ENCODE measurements around the gene RFT1. TPM values are rescaled to one million over a fixed set of nuclear protein-coding genes. Genes with fewer than 3 reads are reported as not detected.

The RFT1 gene
- total and polyA plus RNA-seq, 2 donors (not counting 3 experiments of a cell fraction or from before 2014, with no cell fraction given) = 29.8 to 39.9 TPM

DNA sequence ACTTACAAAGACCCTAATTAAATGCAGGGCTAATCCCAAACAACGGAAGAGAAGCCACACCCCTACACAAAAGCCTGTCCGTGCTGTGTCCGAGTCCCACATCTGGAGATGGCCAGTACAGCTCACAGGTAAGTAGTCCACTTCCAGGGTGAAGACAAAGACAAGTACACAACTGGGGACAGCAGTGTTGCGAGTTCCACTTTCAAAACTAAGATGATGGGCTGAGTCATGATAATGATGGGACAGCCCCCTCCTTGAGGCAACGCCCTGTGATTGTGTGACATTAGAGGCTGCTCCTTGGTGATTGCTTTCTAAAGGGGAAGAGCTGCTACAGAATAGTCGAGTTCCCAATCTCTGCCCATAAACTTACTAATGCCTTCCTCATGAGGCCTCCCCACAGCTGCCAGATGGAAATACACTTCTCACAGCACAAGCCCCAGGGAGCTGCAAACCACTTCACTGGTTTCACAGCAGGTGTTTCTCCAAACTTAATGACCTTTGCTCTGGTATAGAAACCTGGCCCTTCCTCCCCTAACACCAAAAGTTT is 27.6 kb downstream of the RFT1 start:
- Histone ChIP-seq H3K27me3 (ENCODE audit: control insufficient read depth in 2 of 2, insufficient read depth in 2 of 2, low read length in 2 of 2) (no peaks in the 10 kb centered on the region), H2AFZ (ENCODE audit: low read depth, low read length) (no peak overlapping the region), H3K9me1 (replicated peaks; ENCODE audit: control insufficient read depth, extremely low read depth, insufficient read depth, low read length) (no peaks in the 10 kb centered on the region), H4K20me1 (replicated peaks; ENCODE audit: control insufficient read depth, extremely low read depth, insufficient read depth, low read length) (no peaks in the 10 kb centered on the region), H3K9me3 (replicated peaks; ENCODE audit: control insufficient read depth, insufficient read depth, low read length) (no peaks in the 10 kb centered on the region), H3K4me1 (ENCODE audit: control insufficient read depth, extremely low read depth, insufficient read depth, low read length) (peaks cover 16% of the 10 kb centered on the region), H3K27ac (ENCODE audit: insufficient read depth, low read depth, low read length) (no peak overlapping the region), H3K36me3 (ENCODE audit: control insufficient read depth in 2 of 2, extremely low read depth in 1 of 2, insufficient read depth in 2 of 2, low read length in 2 of 2) (peaks cover 13 to 18% of the 10 kb centered on the region in 2 experiments), H3K4me2 (ENCODE audit: insufficient read depth, low read length) (no peak overlapping the region), H3K9ac (replicated peaks; ENCODE audit: extremely low read depth, insufficient read depth, low read length) (no peak overlapping the region), H3K4me3 (replicated peaks in 1 of 3; ENCODE audit: insufficient read depth in 1 of 3, low read depth in 1 of 3, low read length in 3 of 3) (no peak overlapping the region), H3K79me2 (ENCODE audit: control insufficient read depth, insufficient read depth, low read length) (no peaks in the 10 kb centered on the region)
- ChIA-PET POLR2A (no interaction called here), CTCF (interaction anchor here (2.9 kb wide), 1 partner anchor 12 kb away, joined by 23 read pairs; no protein-coding TSS in a partner anchor)
- no peak for TF ChIP-seq POLR2AphosphoS5 (IDR thresholded peaks at IDR 0.05; ENCODE audit: insufficient read depth, low read depth, low read length)
- TF ChIP-seq, protein P1, sequence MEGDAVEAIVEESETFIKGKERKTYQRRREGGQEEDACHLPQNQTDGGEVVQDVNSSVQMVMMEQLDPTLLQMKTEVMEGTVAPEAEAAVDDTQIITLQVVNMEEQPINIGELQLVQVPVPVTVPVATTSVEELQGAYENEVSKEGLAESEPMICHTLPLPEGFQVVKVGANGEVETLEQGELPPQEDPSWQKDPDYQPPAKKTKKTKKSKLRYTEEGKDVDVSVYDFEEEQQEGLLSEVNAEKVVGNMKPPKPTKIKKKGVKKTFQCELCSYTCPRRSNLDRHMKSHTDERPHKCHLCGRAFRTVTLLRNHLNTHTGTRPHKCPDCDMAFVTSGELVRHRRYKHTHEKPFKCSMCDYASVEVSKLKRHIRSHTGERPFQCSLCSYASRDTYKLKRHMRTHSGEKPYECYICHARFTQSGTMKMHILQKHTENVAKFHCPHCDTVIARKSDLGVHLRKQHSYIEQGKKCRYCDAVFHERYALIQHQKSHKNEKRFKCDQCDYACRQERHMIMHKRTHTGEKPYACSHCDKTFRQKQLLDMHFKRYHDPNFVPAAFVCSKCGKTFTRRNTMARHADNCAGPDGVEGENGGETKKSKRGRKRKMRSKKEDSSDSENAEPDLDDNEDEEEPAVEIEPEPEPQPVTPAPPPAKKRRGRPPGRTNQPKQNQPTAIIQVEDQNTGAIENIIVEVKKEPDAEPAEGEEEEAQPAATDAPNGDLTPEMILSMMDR (IDR thresholded peaks at IDR 0.05; ENCODE audit: extremely low read depth in 1 of 2, insufficient read depth in 1 of 2, low read depth in 1 of 2, low read length in 2 of 2) = no peak
- no peak for TF ChIP-seq EZH2 (IDR thresholded peaks at IDR 0.05; ENCODE audit: borderline replicate concordance, low read depth, low read length, severe bottlenecking)
- no peak for TF ChIP-seq MYC (IDR thresholded peaks at IDR 0.05; ENCODE audit: low read depth, low read length)
- TF ChIP-seq JUN (IDR thresholded peaks at IDR 0.05; ENCODE audit: borderline replicate concordance, insufficient read depth, insufficient read length, low read depth) = no peak
- FAIRE-seq = no peak
- intact Hi-C loops (cut with micrococcal nuclease) (no loop called here), dilution Hi-C loops (cut with MboI; ENCODE audit: extremely low pct_ligation_motif_present, low sequenced_read_pairs) (no loop called here)
- DNase-seq (ENCODE audit: low read depth, low spot score) = no peak
- no TSS peak for BruUV-seq (replicated peaks)

DNA sequence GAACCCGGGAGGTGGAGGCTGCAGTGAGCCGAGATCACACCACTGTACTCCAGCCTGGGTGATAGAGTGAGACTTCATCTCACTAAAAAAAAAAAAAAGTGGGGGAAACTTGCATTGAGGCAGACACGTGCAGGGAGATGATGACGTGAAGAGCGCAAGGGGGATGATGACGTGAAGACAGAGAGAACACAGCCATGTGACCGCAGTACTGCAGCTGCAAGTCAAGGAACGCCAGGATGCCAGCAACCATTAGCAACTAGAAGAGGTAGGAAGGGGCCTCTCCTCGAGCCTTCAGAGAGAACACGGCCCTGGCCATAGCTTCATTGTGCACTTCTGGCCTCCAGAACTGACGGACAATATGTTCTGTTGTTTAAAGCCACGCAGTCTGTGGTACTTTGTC is 28.3 kb downstream of the RFT1 start:
- CTCF ChIA-PET = no interaction called here
- H3K4me3 ChIP-seq (replicated peaks in 1 of 3; ENCODE audit: insufficient read depth in 1 of 3, low read depth in 1 of 3, low read length in 3 of 3) = no peak overlapping the region
- H3K4me2 ChIP-seq (ENCODE audit: insufficient read depth, low read length) = no peak overlapping the region
- H3K9me1 ChIP-seq (replicated peaks; ENCODE audit: control insufficient read depth, extremely low read depth, insufficient read depth, low read length) = no peaks in the 10 kb centered on the region
- no peaks in the 10 kb centered on the region for H3K79me2 ChIP-seq (ENCODE audit: control insufficient read depth, insufficient read depth, low read length)
- dilution Hi-C loops (cut with MboI; ENCODE audit: extremely low pct_ligation_motif_present, low sequenced_read_pairs) = no loop called here
- H4K20me1 ChIP-seq (replicated peaks; ENCODE audit: control insufficient read depth, extremely low read depth, insufficient read depth, low read length) = no peaks in the 10 kb centered on the region
- no peak overlapping the region for H2AFZ ChIP-seq (ENCODE audit: low read depth, low read length)
- H3K4me1 ChIP-seq (ENCODE audit: control insufficient read depth, extremely low read depth, insufficient read depth, low read length) = peaks cover 16% of the 10 kb centered on the region
- TF ChIP-seq, protein P2, sequence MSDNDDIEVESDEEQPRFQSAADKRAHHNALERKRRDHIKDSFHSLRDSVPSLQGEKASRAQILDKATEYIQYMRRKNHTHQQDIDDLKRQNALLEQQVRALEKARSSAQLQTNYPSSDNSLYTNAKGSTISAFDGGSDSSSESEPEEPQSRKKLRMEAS (IDR thresholded peaks at IDR 0.05; ENCODE audit: insufficient read depth, insufficient read length) = no peak
- TF ChIP-seq POLR2AphosphoS5 (IDR thresholded peaks at IDR 0.05; ENCODE audit: insufficient read depth, low read depth, low read length) (no peak), JUN (IDR thresholded peaks at IDR 0.05; ENCODE audit: borderline replicate concordance, insufficient read depth, insufficient read length, low read depth) (no peak), GATA2 (IDR thresholded peaks at IDR 0.05; ENCODE audit: insufficient read depth, insufficient read length, low read depth, low read length) (no peak), EZH2 (IDR thresholded peaks at IDR 0.05; ENCODE audit: borderline replicate concordance, low read depth, low read length, severe bottlenecking) (no peak), MYC (IDR thresholded peaks at IDR 0.05; ENCODE audit: low read depth, low read length) (no peak), FOS (IDR thresholded peaks at IDR 0.05; ENCODE audit: borderline replicate concordance, insufficient read depth, low read length) (no peak), POLR2A (IDR thresholded peaks at IDR 0.05; ENCODE audit: low read depth, low read length) (no peak)
- TF ChIP-seq, protein P1 (IDR thresholded peaks at IDR 0.05; ENCODE audit: extremely low read depth in 1 of 2, insufficient read depth in 1 of 2, low read depth in 1 of 2, low read length in 2 of 2) = no peak
- intact Hi-C loops (cut with micrococcal nuclease) = no loop called here
- H3K27ac ChIP-seq (ENCODE audit: insufficient read depth, low read depth, low read length) = no peak overlapping the region
- FAIRE-seq (no peak), DNase-seq (ENCODE audit: low read depth, low spot score) (no peak)
- H3K9me3 ChIP-seq (replicated peaks; ENCODE audit: control insufficient read depth, insufficient read depth, low read length) = no peaks in the 10 kb centered on the region
- no peak overlapping the region for H3K9ac ChIP-seq (replicated peaks; ENCODE audit: extremely low read depth, insufficient read depth, low read length)
- POLR2A ChIA-PET = no interaction called here
- peaks cover 12 to 16% of the 10 kb centered on the region in 2 experiments for H3K36me3 ChIP-seq (ENCODE audit: control insufficient read depth in 2 of 2, extremely low read depth in 1 of 2, insufficient read depth in 2 of 2, low read length in 2 of 2)
- no peaks in the 10 kb centered on the region for H3K27me3 ChIP-seq (ENCODE audit: control insufficient read depth in 2 of 2, insufficient read depth in 2 of 2, low read length in 2 of 2)
- no TSS peak for BruUV-seq (replicated peaks)
